B cell (primary cell): ENCODE data around the gene JARID2. TPM values are rescaled to one million over a fixed set of nuclear protein-coding genes. Genes with fewer than 3 reads are reported as not detected.

Experiments
- ATAC-seq: fragments of 200-7000 bp; cut with Tn5 transposase; one replicate; pipeline ENCODE4 v1.10.0; 2021; ENCODE audit warnings: low read depth, mild to moderate bottlenecking, moderate number of reproducible peaks, moderate library complexity
- CTCF ChIA-PET: fragments of 350-600 bp; sonication (Branson Sonifier 250); formaldehyde crosslinking; loops from one replicate; lab custom pipeline; 2021; ENCODE audit warnings: antibody characterized with exemption, inconsistent platforms; lab: Charles Lee
- POLR2A ChIA-PET: fragments of 350-600 bp; sonication (Branson Sonifier 250); formaldehyde crosslinking; loops from one replicate; lab custom pipeline; 2021; ENCODE audit warnings: antibody characterized with exemption; lab: Charles Lee
- DNase-seq: peaks from one replicate; pipeline ENCODE4 v3.0.0; 2013
- H2AFZ ChIP-seq: 2 replicates; pipeline ENCODE4 v1.6.1; 2012; ENCODE audit warnings: mild to moderate bottlenecking, low read depth, low read length; ENCODE audit not compliant: insufficient read depth, poor library complexity, severe bottlenecking
- H3K27ac ChIP-seq, 2 donors: 1 replicate in 1 of 2; 2 replicates in 1 of 2; pipeline ENCODE4 v1.5.1; 2012 to 2013; ENCODE audit warnings: low read length in 2 of 2, mild to moderate bottlenecking in 2 of 2, moderate library complexity in 1 of 2
- H3K27me3 ChIP-seq, 4 experiments: fragments of 200-600 bp in 1 of 4; sonication (generic) in 1 of 4; replicated peaks in 1 of 4; 1 replicate in 2 of 4; 2 replicates in 2 of 4; pipeline versions ENCODE4 v1.6.1 to v1.7.0; 2013 to 2016; ENCODE audit warnings: low read length in 3 of 4, mild to moderate bottlenecking in 2 of 4, mixed read lengths in 1 of 4, moderate library complexity in 1 of 4; ENCODE audit not compliant: insufficient read depth in 4 of 4, control insufficient read depth in 3 of 4; ENCODE audit errors: control extremely low read depth in 1 of 4
- H3K36me3 ChIP-seq, 2 experiments: replicated peaks in 1 of 2; 1 replicate in 1 of 2; 2 replicates in 1 of 2; pipeline versions ENCODE4 v1.6.1 to v1.7.1; 2013; ENCODE audit warnings: low read length in 1 of 2; ENCODE audit not compliant: insufficient read depth in 2 of 2, control insufficient read depth in 1 of 2; ENCODE audit errors: control extremely low read depth in 1 of 2, extremely low read depth in 1 of 2
- H3K4me1 ChIP-seq, 2 donors: fragments of 200-600 bp in 1 of 2; sonication (generic) in 1 of 2; 1 replicate in 1 of 2; 2 replicates in 1 of 2; pipeline versions ENCODE4 v1.5.1 to v1.6.1; 2013 to 2017; ENCODE audit warnings: low read length in 2 of 2; ENCODE audit not compliant: control insufficient read depth in 2 of 2, insufficient read depth in 2 of 2
- H3K4me2 ChIP-seq: replicated peaks from 2 replicates; pipeline ENCODE3; 2012; ENCODE audit warnings: mild to moderate bottlenecking, low read depth, low read length; ENCODE audit not compliant: poor library complexity, severe bottlenecking
- H3K4me3 ChIP-seq, 5 experiments: fragments of 200-600 bp in 1 of 5; sonication (generic) in 1 of 5; 1 replicate in 3 of 5; 2 replicates in 2 of 5; pipeline versions ENCODE4 v1.5.1 to v1.7.0; 2011 to 2016; ENCODE audit warnings: low read length in 4 of 5, mild to moderate bottlenecking in 4 of 5, low read depth in 2 of 5, control low read depth in 1 of 5, moderate library complexity in 1 of 5; ENCODE audit not compliant: insufficient read depth in 1 of 5; ENCODE audit errors: control extremely low read depth in 1 of 5, extremely low read depth in 1 of 5
- H3K79me2 ChIP-seq: fragments of 200-600 bp; sonication (generic); one replicate; pipeline ENCODE4 v1.6.0; 2016; ENCODE audit warnings: low read length; ENCODE audit not compliant: control insufficient read depth, insufficient read depth
- H3K9ac ChIP-seq: fragments of 200-600 bp; sonication (generic); 2 replicates; pipeline ENCODE4 v1.6.1; 2017; ENCODE audit warnings: mild to moderate bottlenecking, low read length, moderate library complexity
- H3K9me3 ChIP-seq, 3 donors: one replicate each; pipeline versions ENCODE4 v1.6.1 to v1.7.1; 2013; ENCODE audit warnings: low read length in 2 of 3; ENCODE audit not compliant: control insufficient read depth in 2 of 3, insufficient read depth in 1 of 3; ENCODE audit errors: control extremely low read depth in 1 of 3
- H4K20me1 ChIP-seq: 2 replicates; pipeline ENCODE4 v1.6.0; 2012; ENCODE audit warnings: mild to moderate bottlenecking, low read length; ENCODE audit not compliant: insufficient read depth, control insufficient read depth, poor library complexity, severe bottlenecking
- H3K27ac Mint-ChIP-seq: one replicate; pipeline ENCODE4 v1.8.0; 2021; ENCODE audit warnings: mixed read lengths
- H3K27me3 Mint-ChIP-seq: one replicate; pipeline ENCODE4 v1.8.0; 2021; ENCODE audit warnings: mixed read lengths
- H3K4me1 Mint-ChIP-seq: one replicate; pipeline ENCODE4 v1.8.0; 2021; ENCODE audit warnings: mixed read lengths
- H3K4me3 Mint-ChIP-seq: one replicate; pipeline ENCODE4 v1.8.0; 2021; ENCODE audit warnings: mixed read lengths
- H3K9me3 Mint-ChIP-seq: one replicate; pipeline ENCODE4 v1.8.0; 2022; ENCODE audit warnings: mixed read lengths; ENCODE audit not compliant: insufficient read depth
- CTCF ChIP-seq: fragments of 200-600 bp; IDR thresholded peaks from one replicate; pipeline ENCODE4 v1.8.0; 2022; ENCODE audit warnings: antibody characterized with exemption, mild to moderate bottlenecking
- EZH2 ChIP-seq: IDR thresholded peaks from 2 replicates; pipeline ENCODE4 v1.6.1; 2012; ENCODE audit warnings: borderline replicate concordance, low read depth, mild to moderate bottlenecking, moderate library complexity, low read length; ENCODE audit not compliant: insufficient read depth, poor library complexity, severe bottlenecking
- WGBS: methylation state at CpG from one replicate; pipeline ENCODE4 v1.1.5; 2013; ENCODE audit warnings: missing lambda C conversion rate; ENCODE audit not compliant: insufficient coverage; 5-methylcytosine and 5-hydroxymethylcytosine counted together
- intact Hi-C: fragments of 100-400 bp; cut with micrococcal nuclease; formaldehyde crosslinking; loops from one replicate; pipeline ENCODE4 v1.10.0; 2022
- polyA plus RNA-seq: library from polyadenylated mRNA; depleted of rRNA; stranded (reverse); fragments of >200 nt; gene quantifications from 2 replicates; pipeline ENCODE4 v1.2.3, GENCODE V29; 2012
- total RNA-seq, 2 donors: library from RNA; stranded (reverse); fragments of 120-200 nt in 1 of 2; gene quantifications; 1 replicate in 1 of 2; 2 replicates in 1 of 2; pipeline versions ENCODE4 v1.2.3 to v1.2.4, GENCODE V29; 2013 to 2022

JARID2 gene
- total and polyA plus RNA-seq, 2 donors (not counting 1 experiment from before 2014, with no cell fraction given), result 11.0 to 58.1 TPM

GRCh38 chr6:15305909-15306308 is 60.0 kb downstream of the JARID2 start:
- H3K36me3 ChIP-seq, result no peaks in the 10 kb centered on the region
- no peaks in the 10 kb centered on the region for H3K27me3 ChIP-seq
- H4K20me1 ChIP-seq, result peaks cover 51% of the 10 kb centered on the region
- TF ChIP-seq EZH2, result no peak
- no peak for TF ChIP-seq CTCF
- intact Hi-C loops, result no loop called here
- peak overlapping the region; percentile 12 for H3K4me2 ChIP-seq
- H3K4me3 ChIP-seq, result no peak overlapping the region
- no peaks in the 10 kb centered on the region for H3K9me3 ChIP-seq
- ChIA-PET POLR2A (interaction anchor here (0.7 kb wide), 2 partner anchors 297 to 588 kb away, joined by 7 to 8 read pairs; no protein-coding TSS in a partner anchor), CTCF (interaction anchor here (0.6 kb wide), 1 partner anchor 72 kb away, joined by 4 read pairs; no protein-coding TSS in a partner anchor)
- Mint-ChIP-seq H3K9me3 (no peaks in the 10 kb centered on the region), H3K27me3 (no peaks in the 10 kb centered on the region), H3K27ac (peak overlapping the region; percentile 74), H3K4me1 (peaks cover 77% of the 10 kb centered on the region), H3K4me3 (peak overlapping the region; percentile 58)
- H3K27ac ChIP-seq, result peak overlapping the region in 1 of 2 donors; percentile 16
- H3K79me2 ChIP-seq, result peaks cover 98% of the 10 kb centered on the region
- no peak overlapping the region for H3K9ac ChIP-seq
- no peak overlapping the region for H2AFZ ChIP-seq
- H3K4me1 ChIP-seq, result peaks cover 65 to 70% of the 10 kb centered on the region in 2 donors
- ATAC-seq (no peak), DNase-seq (no peak)
- 40% methylated on average over 3 of the region's 7 CpGs for WGBS

GRCh38 chr6:15308435-15309213 is 62.8 kb downstream of the JARID2 start:
- peak overlapping the region; percentile 60 for H3K4me2 ChIP-seq
- peaks cover 77% of the 10 kb centered on the region for H4K20me1 ChIP-seq
- peaks cover 78% of the 10 kb centered on the region for H3K4me1 Mint-ChIP-seq
- H3K79me2 ChIP-seq, result peaks cover 98% of the 10 kb centered on the region
- DNase-seq (no peak), ATAC-seq (peak; percentile 26)
- TF ChIP-seq EZH2 (no peak), CTCF (no peak)
- no peaks in the 10 kb centered on the region for H3K36me3 ChIP-seq
- H2AFZ ChIP-seq, result no peak overlapping the region
- peak overlapping the region; percentile 63 for H3K4me3 Mint-ChIP-seq
- ChIA-PET CTCF (interaction anchor here (1.1 to 1.2 kb wide), 2 partner anchors 10 to 60 kb away, joined by 3 to 4 read pairs; no protein-coding TSS in a partner anchor), POLR2A (no interaction called here)
- H3K9ac ChIP-seq, result peak overlapping the region; percentile 34
- peaks cover 75 to 79% of the 10 kb centered on the region in 2 donors for H3K4me1 ChIP-seq
- WGBS, result 0% methylated on average over 1 of the region's 5 CpGs
- H3K4me3 ChIP-seq, result peak overlapping the region in 1 of 5 experiments; percentile 8
- H3K9me3 ChIP-seq, result no peaks in the 10 kb centered on the region
- peak overlapping the region in 1 of 2 donors; percentile 20 for H3K27ac ChIP-seq
- no peaks in the 10 kb centered on the region for H3K27me3 ChIP-seq
- intact Hi-C loops, result no loop called here
- H3K9me3 Mint-ChIP-seq, result no peaks in the 10 kb centered on the region
- no peaks in the 10 kb centered on the region for H3K27me3 Mint-ChIP-seq
- H3K27ac Mint-ChIP-seq, result peak overlapping the region; percentile 39
